Hypothalamus (tissue), 51 donors: Measurements from ENCODE around the gene ZNF587B.
"Not testable (repeated sequence)": the region's sequence is repeated elsewhere in the genome, so short reads cannot be mapped to it uniquely, and the experiment has no call there.

Experiments used
- DNase-seq, 51 donors: peaks; one replicate each; lab custom pipeline; 2025; lab: John Stamatoyannopoulos, UW

The ZNF587B gene

DNA sequence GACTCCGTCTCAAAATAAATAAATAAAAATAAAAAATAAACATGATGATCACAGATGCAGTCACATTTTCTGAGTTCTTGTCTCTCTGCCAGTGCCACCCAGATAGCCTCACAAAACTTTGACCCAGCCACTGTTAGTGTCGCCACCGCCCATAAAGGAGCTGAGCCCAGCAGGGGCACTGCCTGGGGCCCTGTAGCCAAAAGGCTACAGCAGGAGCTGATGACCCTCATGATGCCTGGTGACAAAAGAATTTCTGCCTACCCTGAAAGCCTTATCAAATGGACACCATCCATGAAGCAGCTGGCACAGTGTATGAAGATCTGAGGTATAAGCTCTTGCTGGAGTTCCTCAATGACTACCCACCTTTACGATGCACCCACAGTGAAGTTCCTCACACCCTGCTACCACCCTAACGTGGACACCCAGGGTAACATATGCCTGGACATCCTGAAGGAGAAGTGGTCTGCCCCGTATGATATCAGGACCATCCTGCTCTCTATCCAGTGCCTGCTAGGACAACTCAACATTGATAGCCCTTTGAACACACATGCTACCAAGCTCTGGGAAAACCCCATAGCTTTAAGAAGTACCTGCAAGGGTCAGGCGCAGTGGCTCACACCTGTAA is 37.9 kb downstream of the ZNF587B start:
- DNase-seq = no peak

DNA sequence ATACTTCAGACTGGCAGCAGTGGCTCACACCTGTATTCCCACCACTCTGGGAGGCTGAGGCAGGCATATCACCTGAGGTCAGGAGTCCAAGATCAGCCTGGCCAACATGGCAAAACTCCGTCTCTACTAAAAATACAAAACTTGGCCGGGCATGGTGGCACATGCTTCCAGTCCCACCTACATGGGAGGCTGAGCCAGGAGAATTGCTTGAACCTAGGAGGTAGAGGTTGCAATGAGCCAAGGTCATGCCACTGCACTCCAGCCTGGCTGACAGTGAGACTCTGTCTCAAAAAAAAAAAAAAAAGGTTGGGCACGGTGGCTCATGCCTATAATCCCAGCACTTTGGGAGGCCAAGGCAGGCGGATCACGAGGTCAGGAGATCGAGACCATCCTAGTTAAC is 39.6 kb downstream of the ZNF587B start:
- DNase-seq = not testable (repeated sequence)

DNA sequence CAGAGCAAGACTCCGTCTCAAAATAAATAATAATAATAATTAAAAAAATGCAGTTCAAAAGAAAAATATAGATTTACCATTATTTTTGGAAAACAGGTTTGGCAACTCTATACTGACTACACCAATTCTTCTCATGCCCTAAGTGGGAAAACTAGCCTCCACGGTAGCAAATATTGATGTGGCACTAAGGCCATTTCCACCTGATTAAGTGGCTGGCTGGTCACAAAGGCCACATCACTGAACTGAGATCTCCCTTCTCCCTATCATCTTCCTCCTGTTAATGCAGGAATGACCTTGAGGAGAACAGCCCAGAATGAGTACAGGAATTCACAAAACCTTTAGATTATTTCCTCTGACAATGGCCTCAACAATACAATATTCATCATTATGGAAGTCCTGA is 40.1 kb downstream of the ZNF587B start:
- no peak for DNase-seq

DNA sequence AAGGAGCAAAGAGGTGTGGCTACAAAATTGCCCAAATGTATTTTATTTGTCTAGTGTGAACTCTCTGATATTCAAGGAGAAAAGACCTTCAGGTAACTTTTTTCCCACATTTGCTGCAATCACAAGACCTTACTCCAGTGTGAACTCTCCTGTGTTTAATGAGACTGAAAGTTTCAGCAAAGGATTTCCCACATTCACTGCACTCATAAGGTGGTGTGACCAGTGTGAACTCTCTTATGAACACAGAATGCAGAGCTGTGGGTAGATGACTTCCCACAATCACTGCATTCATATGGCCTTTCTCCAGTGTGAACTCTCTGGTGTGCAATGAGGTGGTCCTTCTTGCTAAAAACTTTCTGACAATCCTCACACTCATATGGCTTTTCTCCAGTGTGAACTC is 42.4 kb downstream of the ZNF587B start:
- no peak for DNase-seq

DNA sequence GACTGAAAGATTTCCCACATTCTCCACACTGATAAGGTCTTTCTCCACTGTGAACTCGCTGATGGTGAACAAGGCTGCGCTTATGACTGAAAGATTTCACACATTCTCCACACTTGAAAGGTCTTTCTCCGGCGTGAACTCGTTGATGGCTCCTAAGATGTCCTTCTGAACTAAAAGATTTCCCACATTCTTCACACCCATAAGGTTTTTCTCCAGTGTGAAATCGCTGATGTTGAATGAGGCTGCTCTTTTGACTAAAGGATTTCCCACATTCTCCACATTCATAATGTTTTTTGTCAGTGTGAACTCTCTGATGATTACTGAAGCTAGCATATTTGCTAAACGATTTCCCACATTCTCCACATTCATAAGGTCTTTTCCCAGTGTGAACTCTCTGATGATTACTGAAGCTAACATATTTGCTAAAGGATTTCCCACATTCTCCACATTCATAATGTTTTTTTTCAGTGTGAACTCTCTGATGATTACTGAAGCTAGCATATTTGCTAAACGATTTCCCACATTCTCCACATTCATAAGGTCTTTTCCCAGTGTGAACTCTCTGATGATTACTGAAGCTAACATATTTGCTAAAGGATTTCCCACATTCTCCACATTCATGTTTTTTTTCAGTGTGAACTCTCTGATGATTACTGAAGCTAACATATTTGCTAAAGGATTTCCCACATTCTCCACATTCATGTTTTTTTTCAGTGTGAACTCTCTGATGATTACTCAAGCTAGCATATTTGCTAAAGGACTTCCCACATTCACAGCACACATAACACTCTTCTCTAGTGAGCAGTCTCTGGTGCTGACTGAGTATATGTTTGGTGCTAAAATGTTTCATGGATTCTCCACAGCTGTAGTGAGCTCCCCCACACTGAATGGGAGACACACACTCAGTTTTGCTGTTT is 44.0 kb downstream of the ZNF587B start:
- DNase-seq = not testable (repeated sequence)

DNA sequence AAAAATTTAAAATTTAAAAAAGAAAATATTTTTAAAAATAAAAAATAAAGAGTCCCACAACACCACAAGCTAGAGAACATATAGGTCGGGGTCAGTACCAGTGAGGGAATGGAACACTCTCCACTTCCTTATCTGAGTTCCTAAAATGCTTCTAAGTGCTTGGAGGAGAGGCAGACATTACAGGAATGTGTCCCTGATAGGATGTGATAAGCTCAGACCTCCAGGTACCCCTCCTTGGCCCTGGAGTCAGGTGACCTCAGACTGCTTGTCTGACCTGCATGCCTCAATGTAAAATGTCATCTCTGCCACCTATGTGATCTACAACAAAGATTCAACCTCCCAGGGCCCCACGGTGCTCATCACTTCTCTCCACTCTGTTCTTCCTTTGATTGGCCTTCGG is 55.9 kb downstream of the ZNF587B start:
- no peak for DNase-seq

DNA sequence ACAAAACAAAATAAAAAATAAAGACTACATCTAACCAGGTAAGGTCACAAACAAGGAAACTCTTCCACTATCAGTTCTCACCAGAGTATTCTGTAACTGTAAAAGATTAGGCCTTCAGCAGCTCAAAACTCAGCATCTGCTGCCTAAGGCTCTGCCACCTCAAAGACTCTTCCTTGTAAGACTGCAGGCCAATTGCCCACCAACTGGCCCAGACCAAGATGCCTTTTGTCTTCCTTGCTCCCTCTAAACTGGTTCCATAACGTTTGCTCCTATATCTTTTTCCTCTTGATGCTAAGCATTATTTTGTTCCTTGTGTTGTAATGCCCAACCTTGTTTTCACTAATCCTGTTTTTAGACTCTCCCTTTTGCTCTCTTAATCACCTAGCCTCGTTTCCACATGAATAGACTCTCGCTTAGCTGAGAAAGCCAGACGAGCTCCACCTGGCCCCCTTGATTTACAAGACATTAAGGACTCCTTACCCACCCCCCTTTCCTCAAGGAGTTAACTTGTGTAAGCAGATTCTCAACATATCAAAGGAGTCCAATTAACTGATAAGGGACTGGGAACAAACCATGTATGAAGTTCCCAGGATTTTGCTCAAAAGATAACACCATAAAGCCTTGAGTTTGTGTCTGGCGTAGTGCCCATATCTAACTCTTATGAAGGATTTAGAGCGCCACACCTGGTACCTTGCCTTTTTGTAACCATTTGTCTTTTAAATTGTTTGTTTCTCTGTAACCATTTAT is 57.3 kb downstream of the ZNF587B start:
- DNase-seq = no peak

DNA sequence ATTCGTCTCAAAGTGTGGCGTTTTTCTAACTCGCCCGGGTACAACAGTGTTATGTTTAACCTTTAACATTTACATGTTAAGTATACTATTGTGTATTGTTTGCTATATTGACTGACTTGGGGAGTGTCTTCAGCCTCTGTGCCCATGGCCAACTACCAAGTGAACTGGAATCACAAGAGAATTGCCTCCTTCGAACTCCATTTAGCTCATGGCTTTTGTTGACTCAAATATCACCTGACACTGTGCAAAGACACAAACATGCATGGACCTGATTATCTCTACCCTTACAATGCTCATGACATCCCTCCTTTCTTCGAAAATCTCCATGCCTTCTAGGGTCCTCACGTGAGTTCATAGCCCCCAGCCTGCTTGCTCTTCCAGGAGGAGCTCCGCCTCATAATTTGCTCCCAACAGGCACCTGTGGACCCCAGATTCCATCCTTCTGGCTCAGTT is 58.0 kb downstream of the ZNF587B start:
- peak in 1 of 51 donors; percentile 25 for DNase-seq

DNA sequence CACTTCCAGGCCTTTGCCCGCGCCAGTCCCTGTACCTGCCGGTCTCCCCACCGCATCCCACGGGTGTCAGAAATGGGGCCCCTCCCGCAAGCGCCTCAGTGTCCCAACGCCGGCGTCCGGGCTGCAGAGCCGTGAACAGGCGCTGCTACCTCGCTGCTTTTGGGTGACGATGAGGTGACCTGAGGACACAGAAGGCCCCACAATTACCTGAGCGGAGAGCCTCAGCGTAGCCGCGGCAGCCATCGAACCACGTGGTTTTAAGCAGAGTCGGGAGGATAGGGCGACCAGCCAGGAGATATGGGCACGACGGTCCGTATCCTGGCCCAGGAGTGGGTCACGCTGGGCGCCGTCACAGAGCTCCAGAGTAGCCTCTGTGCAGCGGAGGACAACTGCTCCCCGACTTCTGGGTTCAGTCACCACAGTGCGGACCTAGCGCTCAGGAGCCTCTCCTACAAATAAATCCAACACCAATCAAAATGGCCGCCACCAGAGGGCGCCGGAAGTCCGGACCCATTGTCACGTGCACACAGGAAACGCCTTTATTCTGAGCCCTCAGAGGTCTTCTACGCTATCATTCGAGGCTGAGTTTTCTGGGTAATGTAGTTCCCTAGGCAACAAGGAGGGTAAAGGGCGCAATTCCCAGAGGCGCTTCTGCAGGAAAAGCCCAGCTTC is 58.6 kb downstream of the ZNF587B start, which contains the start of gene ZNF814:
Gene ZNF814, minus strand, starts transcription at position 478 of the 672 bp plus-strand sequence. Its CDS starts 235 bp downstream, at position 243.
- peak; percentile 16 to 91 (median 68) for DNase-seq

DNA sequence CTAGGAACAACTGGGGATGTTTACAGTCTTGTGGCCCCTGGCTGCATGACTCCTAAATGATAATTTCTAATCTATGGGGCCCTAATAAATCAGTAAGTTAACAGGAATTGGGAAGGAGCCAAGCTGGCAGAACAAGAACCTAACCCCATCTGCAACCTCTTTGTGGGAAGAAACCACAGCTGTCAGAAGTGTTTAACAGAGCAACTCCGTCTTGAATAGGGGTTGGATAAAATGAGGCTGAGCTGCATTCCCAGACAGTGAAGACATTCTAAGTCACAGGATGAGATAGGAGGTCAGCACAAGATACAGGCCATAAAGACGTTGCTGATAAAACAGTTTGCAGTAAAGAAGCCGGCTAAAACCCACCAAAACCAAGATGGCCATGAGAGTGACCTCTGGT is 60.6 kb downstream of the ZNF587B start:
- DNase-seq = not testable (repeated sequence)
